ENCODE results near the gene SHANK3.

GRCh38 chr22:50694766-50695420 is 22.3 kb downstream of the SHANK3 start:
- TF ChIP-seq CTCF (conservative IDR thresholded peaks at IDR 0.05; ENCODE audit: low read length) (no peak), EZH2phosphoT487 (IDR thresholded peaks at IDR 0.05; ENCODE audit: borderline replicate concordance, low read depth, low read length) (no peak)

Measured in OCI-LY7 (cell line).